ENCODE data around the gene RAB31. TPM values are rescaled to one million over a fixed set of nuclear protein-coding genes. Genes with fewer than 3 reads are reported as not detected.
A peak's percentile ranks its signal among the peaks of the same experiment; 100 is the strongest.

The RAB31 gene
- polyA plus RNA-seq, 1 donor (not counting 4 experiments of a cell fraction or from before 2014, with no cell fraction given), result 47.0 TPM

GRCh38 chr18:9824474-9824832, 116.4 kb downstream of the RAB31 start:
- no peak for FAIRE-seq
- H3K9ac ChIP-seq (ENCODE audit: control insufficient read depth, extremely low read depth, insufficient read depth, low read length), result no peak overlapping the region
- peaks cover 54% of the 10 kb centered on the region for H3K4me1 ChIP-seq (ENCODE audit: control insufficient read depth, extremely low read depth, insufficient read depth, low read length)
- no peaks in the 10 kb centered on the region for H3K36me3 ChIP-seq (ENCODE audit: control insufficient read depth in 2 of 2, extremely low read depth in 1 of 2, insufficient read depth in 2 of 2, low read length in 2 of 2)
- H4K20me1 ChIP-seq (ENCODE audit: control insufficient read depth, extremely low read depth, insufficient read depth, low read length), result no peaks in the 10 kb centered on the region
- no peak overlapping the region for H3K27ac ChIP-seq (ENCODE audit: control insufficient read depth, insufficient read depth, low read length)
- DNase-seq (ENCODE audit: low read depth, low spot score), result no peak
- H2AFZ ChIP-seq (ENCODE audit: control insufficient read depth, low read length), result no peak overlapping the region
- H3K4me2 ChIP-seq (ENCODE audit: control insufficient read depth, extremely low read depth, insufficient read depth, low read depth, low read length), result no peak overlapping the region
- dilution Hi-C loops (cut with MboI; ENCODE audit: extremely low pct_ligation_motif_present, low sequenced_read_pairs), result no loop called here
- H3K27me3 ChIP-seq (ENCODE audit: control insufficient read depth, extremely low read depth, insufficient read depth, low read length), result no peaks in the 10 kb centered on the region
- peaks cover 2% of the 10 kb centered on the region for H3K9me1 ChIP-seq (ENCODE audit: control insufficient read depth, extremely low read depth, insufficient read depth, low read length)
- no peak overlapping the region for H3K4me3 ChIP-seq (ENCODE audit: control insufficient read depth in 2 of 3, extremely low read depth in 1 of 3, insufficient read depth in 2 of 3, low read depth in 1 of 3, low read length in 3 of 3)
- H3K79me2 ChIP-seq (ENCODE audit: control insufficient read depth, insufficient read depth, low read length), result no peaks in the 10 kb centered on the region
- TF ChIP-seq CTCF (optimal IDR thresholded peaks at IDR 0.05 in 1 of 3, IDR thresholded peaks at IDR 0.05 in 1 of 3, conservative IDR thresholded peaks at IDR 0.05 in 1 of 3; ENCODE audit: extremely low read depth in 1 of 3, insufficient read depth in 2 of 3, low read length in 3 of 3) (no peak), EZH2 (IDR thresholded peaks at IDR 0.05; ENCODE audit: low read length) (no peak)
- H3K9me3 ChIP-seq (ENCODE audit: control insufficient read depth, low read depth, low read length), result no peaks in the 10 kb centered on the region

GRCh38 chr18:9824952-9825371, 116.9 kb downstream of the RAB31 start:
- no peaks in the 10 kb centered on the region for H3K27me3 ChIP-seq (ENCODE audit: control insufficient read depth, extremely low read depth, insufficient read depth, low read length)
- FAIRE-seq (no peak), DNase-seq (ENCODE audit: low read depth, low spot score) (no peak)
- peak overlapping the region; percentile 70 for H3K4me2 ChIP-seq (ENCODE audit: control insufficient read depth, extremely low read depth, insufficient read depth, low read depth, low read length)
- peak overlapping the region; percentile 63 for H3K27ac ChIP-seq (ENCODE audit: control insufficient read depth, insufficient read depth, low read length)
- dilution Hi-C loops (cut with MboI; ENCODE audit: extremely low pct_ligation_motif_present, low sequenced_read_pairs), result no loop called here
- H2AFZ ChIP-seq (ENCODE audit: control insufficient read depth, low read length), result no peak overlapping the region
- H3K4me1 ChIP-seq (ENCODE audit: control insufficient read depth, extremely low read depth, insufficient read depth, low read length), result peaks cover 56% of the 10 kb centered on the region
- no peaks in the 10 kb centered on the region for H3K9me3 ChIP-seq (ENCODE audit: control insufficient read depth, low read depth, low read length)
- no peak for TF ChIP-seq EZH2 (IDR thresholded peaks at IDR 0.05; ENCODE audit: low read length)
- no peak for TF ChIP-seq CTCF (optimal IDR thresholded peaks at IDR 0.05 in 1 of 3, IDR thresholded peaks at IDR 0.05 in 1 of 3, conservative IDR thresholded peaks at IDR 0.05 in 1 of 3; ENCODE audit: extremely low read depth in 1 of 3, insufficient read depth in 2 of 3, low read length in 3 of 3)
- H3K9ac ChIP-seq (ENCODE audit: control insufficient read depth, extremely low read depth, insufficient read depth, low read length), result no peak overlapping the region
- no peaks in the 10 kb centered on the region for H3K79me2 ChIP-seq (ENCODE audit: control insufficient read depth, insufficient read depth, low read length)
- H3K9me1 ChIP-seq (ENCODE audit: control insufficient read depth, extremely low read depth, insufficient read depth, low read length), result peaks cover 2% of the 10 kb centered on the region
- H4K20me1 ChIP-seq (ENCODE audit: control insufficient read depth, extremely low read depth, insufficient read depth, low read length), result no peaks in the 10 kb centered on the region
- H3K36me3 ChIP-seq (ENCODE audit: control insufficient read depth in 2 of 2, extremely low read depth in 1 of 2, insufficient read depth in 2 of 2, low read length in 2 of 2), result no peaks in the 10 kb centered on the region
- no peak overlapping the region for H3K4me3 ChIP-seq (ENCODE audit: control insufficient read depth in 2 of 3, extremely low read depth in 1 of 3, insufficient read depth in 2 of 3, low read depth in 1 of 3, low read length in 3 of 3)

All from keratinocyte (primary cell).